B cell (primary cell): Measurements from ENCODE around the gene FAM168A.

Source experiments
- CTCF ChIP-seq: fragments of 200-600 bp; IDR thresholded peaks from one replicate; pipeline ENCODE4 v1.8.0; 2022; ENCODE audit warnings: antibody characterized with exemption, mild to moderate bottlenecking
- EZH2 ChIP-seq: IDR thresholded peaks from 2 replicates; pipeline ENCODE4 v1.6.1; 2012; ENCODE audit warnings: borderline replicate concordance, low read depth, mild to moderate bottlenecking, moderate library complexity, low read length; ENCODE audit not compliant: insufficient read depth, poor library complexity, severe bottlenecking

GRCh38 chr11:73597956-73598718 lies at the start of gene FAM168A:
- TF ChIP-seq EZH2 (no peak), CTCF (peak; percentile 34)
